HL-60 (cell line): ENCODE data around the gene DNAJC1.

Source experiments
- CTCF ChIP-seq: IDR thresholded peaks from one replicate; pipeline ENCODE4 v1.5.1; 2011; ENCODE audit warnings: low read length, control low read depth, inconsistent platforms; ENCODE audit not compliant: insufficient read depth
- GABPA ChIP-seq: IDR thresholded peaks from 2 replicates; pipeline ENCODE4 v1.6.1; 2012; ENCODE audit warnings: low read depth
- POLR2AphosphoS5 ChIP-seq: IDR thresholded peaks from 2 replicates; pipeline ENCODE4 v1.6.1; 2012; ENCODE audit warnings: low read depth
- REST ChIP-seq: IDR thresholded peaks from 2 replicates; pipeline ENCODE4 v1.6.1; 2012; ENCODE audit warnings: low read depth; ENCODE audit not compliant: insufficient replicate concordance

- no peak for TF ChIP-seq CTCF
- TF ChIP-seq POLR2AphosphoS5: no peak
- no peak for TF ChIP-seq GABPA
- TF ChIP-seq REST: no peak
These were observed 846 bp downstream of the DNAJC1 start for GRCh38 chr10:22002591-22003176.
